Heart left ventricle (tissue), 16 donors: ENCODE data around the gene KCNK1. TPM values are rescaled to one million over a fixed set of nuclear protein-coding genes. Genes with fewer than 3 reads are reported as not detected.

Source experiments
- ATAC-seq, 4 donors: fragments of 200-7000 bp; cut with Tn5 transposase; one replicate each; pipeline ENCODE4 v1.9.1; 2020 to 2022; ENCODE audit warnings: moderate library complexity in 4 of 4, mild to moderate bottlenecking in 3 of 4, moderate number of reproducible peaks in 1 of 4
- DNase-seq, 5 donors: peaks; one replicate each; pipeline ENCODE4 v3.0.0-alpha.2; 2020
- H3K27ac ChIP-seq, 12 donors: fragments of 200-600 bp; sonication (generic) in 4 of 12; one replicate each; pipeline versions ENCODE4 v1.5.0 to v1.8.0; 2016 to 2022; ENCODE audit warnings: mild to moderate bottlenecking in 2 of 12
- H3K27me3 ChIP-seq, 9 donors: fragments of 200-600 bp; sonication (generic) in 2 of 9; one replicate each; pipeline versions ENCODE4 v1.5.1 to v1.8.0; 2016 to 2022; ENCODE audit warnings: mild to moderate bottlenecking in 3 of 9
- H3K36me3 ChIP-seq, 9 donors: fragments of 200-600 bp; sonication (generic) in 2 of 9; one replicate each; pipeline versions ENCODE4 v1.5.0 to v1.8.0; 2018 to 2022; ENCODE audit warnings: mild to moderate bottlenecking in 2 of 9
- H3K4me1 ChIP-seq, 12 donors: fragments of 200-600 bp; sonication (generic) in 4 of 12; one replicate each; pipeline versions ENCODE4 v1.5.0 to v1.8.0; 2016 to 2022; ENCODE audit warnings: mild to moderate bottlenecking in 3 of 12
- H3K4me3 ChIP-seq, 12 donors: fragments of 200-600 bp; sonication (generic) in 4 of 12; one replicate each; pipeline versions ENCODE4 v1.5.0 to v1.8.0; 2017 to 2022; ENCODE audit warnings: mild to moderate bottlenecking in 9 of 12, moderate library complexity in 4 of 12
- H3K9me3 ChIP-seq, 12 donors: fragments of 200-600 bp; sonication (generic) in 4 of 12; one replicate each; pipeline versions ENCODE4 v1.5.0 to v1.8.0; 2016 to 2022; ENCODE audit warnings: mild to moderate bottlenecking in 1 of 12
- POLR2A ChIP-seq, 2 donors: fragments of 450-650 bp; IDR thresholded peaks; one replicate each; pipeline ENCODE4 v1.6.1; 2017; ENCODE audit warnings: antibody characterized with exemption in 2 of 2, mild to moderate bottlenecking in 2 of 2, moderate library complexity in 2 of 2
- WGBS, 4 donors: extraction: QIAGEN DNeasy Blood & Tissue Kit in 2 of 4; methylation state at CpG; one replicate each; pipeline versions ENCODE4 v1.1.5 to v1.1.7; 2013 to 2018; 5-methylcytosine and 5-hydroxymethylcytosine counted together
- intact Hi-C, 10 donors: fragments of 100-400 bp; cut with DNase I; formaldehyde crosslinking; loops; one replicate each; pipeline versions ENCODE4 v1.11.1 to v1.14.2; 2022
- polyA plus RNA-seq, 2 donors: library from polyadenylated mRNA; stranded (reverse); fragments of 200-250 nt; gene quantifications; one replicate each; pipeline ENCODE4 v1.2.3, GENCODE V29; 2013
- total RNA-seq, 9 donors: library from RNA; depleted of rRNA in 2 of 9; stranded (reverse); fragments of >200 nt in 2 of 9; fragmentation: NEBNext Ultra II Directional in 3 of 9; extraction: Animal tissue kit (Norgen Biotek cat#: 25700) in 3 of 9; gene quantifications; one replicate each; pipeline versions ENCODE4 v1.1.0 to v1.2.4, GENCODE V29; 2016 to 2023
- TF ChIP-seq, protein P1 (sequence below), 12 donors: fragments of 200-600 bp; sonication (generic) in 4 of 12; IDR thresholded peaks; one replicate each; pipeline versions ENCODE4 v1.5.0 to v1.8.0; 2018 to 2022; ENCODE audit warnings: antibody characterized with exemption in 12 of 12, mild to moderate bottlenecking in 5 of 12
- donor health status: ischemic (EF 13 %, LVEDD 7.1; RV severe dilation, severe dysfunction).
- donor health status: healthy with polysubstance abuse.
- donor health status: DM: no; HTN: yes; CAD: no.
- donor health status: DM: no; HTN: no; CAD: no.
- donor health status: ischemic (EF 25% LVEDD 6.9; RV normal size, moderate dysfunction).
- donor health status: ischemic (EF 25% LVEDD 5.7; RV mildly dilated, moderate dysfunction).
- donor health status: healthy.
- donor health status: DM: yes; HTN: yes; CAD: no.
- donor health status: ischemic (EF 35%, LVEDD 5.7; RV mildly dilated, moderate dysfunction).
- donor health status: nonischemic (EF 11% LVEDD 7.7; RV severe dilation, severe dysfunction).
- donor health status: DM: yes; HTN: yes; CAD: no.
- donor health status: PGD.
- donor health status: ischemic (EF 29% LVEDD 5.4; RV normal size, mild dysfunction).
- donor health status: nonischemic (EF 23%, LVEDD 6.1; RV moderate dilation, normal function).

The KCNK1 gene
- total and polyA plus RNA-seq, 11 donors, result 5.9 to 28.3 (median 10.5) TPM

- intact Hi-C loops, result no loop called here
- Histone ChIP-seq H3K27me3 (no peaks in the 10 kb centered on the region), H3K9me3 (peaks cover 0 to 4% (median 0%) of the 10 kb centered on the region in 12 donors), H3K36me3 (no peaks in the 10 kb centered on the region), H3K27ac (no peak overlapping the region), H3K4me3 (no peak overlapping the region), H3K4me1 (peaks cover 0 to 14% (median 4%) of the 10 kb centered on the region in 12 donors)
- WGBS, 4 donors, result 69 to 77% (median 73%) methylated on average over 2 of the region's 2 CpGs
- DNase-seq (no peak), ATAC-seq (no peak)
- TF ChIP-seq, protein P1, sequence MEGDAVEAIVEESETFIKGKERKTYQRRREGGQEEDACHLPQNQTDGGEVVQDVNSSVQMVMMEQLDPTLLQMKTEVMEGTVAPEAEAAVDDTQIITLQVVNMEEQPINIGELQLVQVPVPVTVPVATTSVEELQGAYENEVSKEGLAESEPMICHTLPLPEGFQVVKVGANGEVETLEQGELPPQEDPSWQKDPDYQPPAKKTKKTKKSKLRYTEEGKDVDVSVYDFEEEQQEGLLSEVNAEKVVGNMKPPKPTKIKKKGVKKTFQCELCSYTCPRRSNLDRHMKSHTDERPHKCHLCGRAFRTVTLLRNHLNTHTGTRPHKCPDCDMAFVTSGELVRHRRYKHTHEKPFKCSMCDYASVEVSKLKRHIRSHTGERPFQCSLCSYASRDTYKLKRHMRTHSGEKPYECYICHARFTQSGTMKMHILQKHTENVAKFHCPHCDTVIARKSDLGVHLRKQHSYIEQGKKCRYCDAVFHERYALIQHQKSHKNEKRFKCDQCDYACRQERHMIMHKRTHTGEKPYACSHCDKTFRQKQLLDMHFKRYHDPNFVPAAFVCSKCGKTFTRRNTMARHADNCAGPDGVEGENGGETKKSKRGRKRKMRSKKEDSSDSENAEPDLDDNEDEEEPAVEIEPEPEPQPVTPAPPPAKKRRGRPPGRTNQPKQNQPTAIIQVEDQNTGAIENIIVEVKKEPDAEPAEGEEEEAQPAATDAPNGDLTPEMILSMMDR (IDR thresholded peaks at IDR 0.05), result no peak
- no peak for TF ChIP-seq POLR2A (IDR thresholded peaks at IDR 0.05)
Measured at GRCh38 chr1:233710031-233710430, 96.1 kb downstream of the KCNK1 start.

DNA sequence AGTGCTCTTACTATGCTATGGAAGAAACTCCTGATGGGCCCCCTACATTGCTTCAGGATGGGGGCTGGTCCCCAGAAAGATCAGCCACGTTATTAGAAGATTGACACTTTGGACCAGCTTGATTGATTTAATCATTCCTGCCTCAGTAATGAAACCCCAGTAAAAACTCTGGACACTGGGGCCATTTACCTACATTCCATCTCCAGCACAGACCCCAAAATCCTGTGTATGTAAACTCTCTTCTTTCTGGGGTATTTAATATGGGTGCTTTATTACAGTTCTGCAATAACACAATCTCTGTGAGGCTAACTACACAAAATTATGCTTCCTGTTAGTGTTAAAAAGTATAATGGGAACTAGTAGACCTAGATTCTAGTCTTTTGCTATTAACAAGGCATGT is 96.6 kb downstream of the KCNK1 start:
- TF ChIP-seq POLR2A (IDR thresholded peaks at IDR 0.05), result no peak
- TF ChIP-seq, protein P1 (IDR thresholded peaks at IDR 0.05), result no peak
- WGBS, 4 donors, result 75 to 94% (median 85%) methylated on average over 1 of the region's 1 CpG

GRCh38 chr1:233714631-233715217 is 100.8 kb downstream of the KCNK1 start:
- DNase-seq, result no peak
- no peaks in the 10 kb centered on the region for H3K36me3 ChIP-seq
- no peaks in the 10 kb centered on the region for H3K27me3 ChIP-seq
- no peak overlapping the region for H3K27ac ChIP-seq
- peaks cover 0 to 8% (median 0%) of the 10 kb centered on the region in 12 donors for H3K4me1 ChIP-seq
- H3K4me3 ChIP-seq, result no peak overlapping the region
- intact Hi-C loops, result no loop called here
- 33 to 48% (median 39%) methylated on average over 4 of the region's 4 CpGs for WGBS, 4 donors
- peaks cover 0 to 12% (median 0%) of the 10 kb centered on the region in 12 donors for H3K9me3 ChIP-seq
- no peak for ATAC-seq
- no peak for TF ChIP-seq POLR2A (IDR thresholded peaks at IDR 0.05)
- TF ChIP-seq, protein P1 (IDR thresholded peaks at IDR 0.05), result no peak

More for the DNA sequence above, 96.6 kb downstream of the KCNK1 start:
- Histone ChIP-seq H3K4me3 (no peak overlapping the region), H3K27ac (no peak overlapping the region), H3K9me3 (peaks cover 0 to 4% (median 0%) of the 10 kb centered on the region in 12 donors), H3K4me1 (peaks cover 0 to 13% (median 4%) of the 10 kb centered on the region in 12 donors), H3K27me3 (no peaks in the 10 kb centered on the region), H3K36me3 (no peaks in the 10 kb centered on the region)
- intact Hi-C loops, result no loop called here
- ATAC-seq, result no peak
- DNase-seq, result no peak

DNA sequence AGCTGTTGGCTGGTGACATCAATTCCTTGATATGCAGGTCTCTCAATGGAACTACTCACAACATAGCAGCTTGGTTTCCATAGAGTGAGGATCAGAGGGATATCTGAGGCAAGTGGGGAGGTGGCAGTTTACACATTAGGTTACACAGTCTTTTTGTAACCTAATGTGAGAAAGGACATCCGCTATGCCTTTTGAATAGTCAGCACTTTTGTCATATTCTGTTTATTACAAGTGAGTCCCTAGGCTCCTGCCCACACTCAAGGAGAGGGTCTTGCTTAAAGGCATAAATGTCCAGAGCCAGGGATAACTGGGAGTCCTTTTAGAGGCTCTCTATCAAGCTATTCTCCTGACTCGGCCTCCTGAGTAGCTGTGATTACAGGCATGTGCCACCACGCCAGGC is 104.2 kb downstream of the KCNK1 start:
- no peak overlapping the region for H3K4me3 ChIP-seq
- peaks cover 0 to 34% (median 5%) of the 10 kb centered on the region in 12 donors for H3K4me1 ChIP-seq
- no peaks in the 10 kb centered on the region for H3K27me3 ChIP-seq
- H3K27ac ChIP-seq, result no peak overlapping the region
- WGBS, 4 donors, result 94 to 97% (median 95%) methylated on average over 3 of the region's 3 CpGs
- H3K36me3 ChIP-seq, result no peaks in the 10 kb centered on the region
- H3K9me3 ChIP-seq, result peaks cover 0 to 12% (median 0%) of the 10 kb centered on the region in 12 donors
- TF ChIP-seq POLR2A (IDR thresholded peaks at IDR 0.05), result no peak
- TF ChIP-seq, protein P1 (IDR thresholded peaks at IDR 0.05), result no peak
- intact Hi-C loops, result no loop called here
- ATAC-seq (no peak), DNase-seq (no peak)
